NCI-H524 (cell line): Measurements from ENCODE around the gene TNS3.
"Not testable (repeated sequence)": the region's sequence is repeated elsewhere in the genome, so short reads cannot be mapped to it uniquely, and the experiment has no call there.

ENCODE experiments used
- DNase-seq, 2 experiments: peaks; one replicate each; lab custom pipeline; 2025; lab: John Stamatoyannopoulos, UW

Gene TNS3

DNA sequence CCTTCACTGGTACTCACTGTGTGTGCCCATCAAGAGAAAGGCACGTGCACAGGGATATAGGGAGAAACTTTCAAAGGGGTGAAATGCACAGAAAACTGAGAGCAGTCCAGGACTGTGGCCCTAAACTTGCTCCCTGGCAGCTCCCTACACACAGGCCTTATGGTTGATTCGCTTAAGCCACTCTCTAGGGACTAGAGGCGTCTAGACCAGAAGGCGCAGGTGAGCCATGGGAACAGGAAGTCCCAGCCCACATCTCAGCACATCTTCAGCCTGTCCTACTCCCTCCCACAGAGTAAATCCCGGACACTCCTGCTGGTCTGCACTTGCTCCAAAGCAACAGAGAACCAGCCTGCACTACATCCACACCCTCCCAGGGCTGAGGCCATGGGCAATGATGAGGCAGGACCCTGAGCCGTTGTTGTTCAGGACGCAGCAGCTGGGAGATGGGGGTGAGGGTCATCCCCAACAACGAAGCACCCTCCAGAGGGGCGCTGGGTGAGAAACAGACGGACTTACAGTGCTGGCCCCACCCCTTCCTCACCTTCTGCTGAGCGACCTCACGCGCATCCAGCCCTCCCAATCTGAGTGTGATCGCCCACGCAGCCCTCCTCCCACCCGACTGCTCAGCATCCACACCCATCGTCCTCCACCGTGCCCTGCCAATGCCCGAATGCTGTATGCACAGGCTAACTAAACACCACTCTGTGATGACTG, 109.3 kb downstream of the TNS3 start:
- DNase-seq = peak in 1 of 2 experiments; percentile 4

DNA sequence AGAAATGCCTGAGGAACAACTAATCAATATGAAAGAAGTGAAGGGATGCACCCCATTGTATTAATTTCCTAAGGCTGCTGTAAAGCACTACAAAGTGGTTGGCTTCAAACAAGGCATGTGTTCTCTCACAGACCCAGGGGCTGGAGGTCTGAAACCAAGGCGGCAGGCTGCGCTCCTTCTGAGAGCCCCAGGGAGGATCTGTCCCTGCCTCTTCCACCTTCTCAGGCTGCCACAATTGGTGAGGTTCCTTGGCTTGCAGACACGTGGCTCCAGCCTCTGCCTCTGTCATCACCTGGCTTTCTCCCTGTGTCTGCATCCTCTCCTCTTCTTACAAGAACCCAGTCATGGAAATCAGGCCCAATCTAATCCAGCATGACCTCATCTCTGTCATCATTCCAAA, 110.1 kb downstream of the TNS3 start:
- DNase-seq = no peak

DNA sequence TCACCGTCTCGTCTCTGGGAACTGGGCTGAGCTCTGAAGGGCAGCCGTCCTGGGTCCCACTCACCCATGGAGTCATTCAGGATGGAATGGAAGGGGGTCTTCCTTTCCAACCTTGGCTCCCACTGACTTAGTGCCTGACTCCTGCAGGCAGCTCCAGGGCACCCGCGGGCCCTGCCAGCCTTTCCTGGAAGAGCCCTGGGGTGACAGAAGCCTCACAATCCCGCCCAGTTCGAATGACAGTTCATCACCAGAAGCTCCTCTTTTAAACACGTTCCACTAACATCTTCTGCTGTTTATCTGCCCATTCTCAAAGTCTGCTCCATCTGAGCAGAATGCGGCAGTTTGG, 110.6 kb downstream of the TNS3 start:
- no peak for DNase-seq

DNA sequence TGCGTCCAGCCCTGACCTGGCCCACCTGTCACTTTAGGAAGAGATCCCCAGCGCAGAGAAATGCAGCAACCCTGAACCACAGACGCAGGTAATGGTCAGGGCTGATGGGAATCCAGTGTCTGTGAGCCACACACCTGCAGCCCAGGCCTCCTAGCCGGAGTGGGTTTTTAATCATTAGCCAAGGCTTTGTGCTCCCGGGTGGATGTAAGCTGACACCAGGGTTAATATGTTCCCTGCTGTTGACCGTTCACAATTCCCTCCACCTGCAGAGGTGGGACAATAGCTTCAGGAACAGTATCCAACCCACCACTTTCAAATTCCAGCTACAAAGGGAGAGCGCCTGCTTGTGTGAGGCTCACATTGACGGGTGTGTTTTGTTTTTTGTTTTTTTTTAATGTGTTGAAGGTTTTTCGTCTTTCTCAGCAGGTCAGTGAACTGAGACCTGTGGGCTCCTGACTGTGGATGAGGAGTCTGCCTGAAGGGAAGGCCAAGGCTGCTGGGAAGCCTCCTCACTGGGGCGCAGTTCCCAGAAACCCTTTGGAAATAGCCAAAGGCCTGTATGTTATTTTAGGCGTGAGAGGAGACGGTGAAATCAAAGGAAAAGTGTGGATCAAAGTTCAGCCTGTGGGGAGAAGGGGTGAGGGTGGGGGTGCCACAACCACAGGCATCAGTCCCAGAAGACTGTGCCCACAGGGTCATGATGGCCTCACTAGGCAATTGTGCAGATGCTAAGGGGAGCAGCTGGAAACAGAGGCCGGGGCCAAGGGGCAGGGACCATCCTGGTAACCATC, 111.1 kb downstream of the TNS3 start:
- DNase-seq = peak in 1 of 2 experiments; percentile 22

DNA sequence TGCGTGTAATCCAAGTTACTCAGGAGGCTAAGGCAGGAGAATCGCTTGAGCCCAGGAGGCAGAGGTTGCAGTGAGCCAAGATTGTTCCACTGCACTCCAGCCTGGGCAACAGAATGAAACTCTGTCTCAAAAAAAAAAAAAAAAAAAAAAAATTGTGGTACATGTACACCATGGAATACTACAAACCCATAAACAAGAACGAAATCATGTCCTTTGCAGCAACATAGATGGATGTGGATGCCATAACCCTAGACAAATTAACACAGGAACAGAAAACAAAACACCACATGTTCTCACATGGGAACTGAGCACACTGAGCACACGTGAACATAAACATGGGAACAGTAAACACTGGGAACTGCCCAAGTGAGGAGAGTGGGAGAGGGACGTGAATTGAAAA, 112.1 kb downstream of the TNS3 start:
- not testable (repeated sequence) for DNase-seq

DNA sequence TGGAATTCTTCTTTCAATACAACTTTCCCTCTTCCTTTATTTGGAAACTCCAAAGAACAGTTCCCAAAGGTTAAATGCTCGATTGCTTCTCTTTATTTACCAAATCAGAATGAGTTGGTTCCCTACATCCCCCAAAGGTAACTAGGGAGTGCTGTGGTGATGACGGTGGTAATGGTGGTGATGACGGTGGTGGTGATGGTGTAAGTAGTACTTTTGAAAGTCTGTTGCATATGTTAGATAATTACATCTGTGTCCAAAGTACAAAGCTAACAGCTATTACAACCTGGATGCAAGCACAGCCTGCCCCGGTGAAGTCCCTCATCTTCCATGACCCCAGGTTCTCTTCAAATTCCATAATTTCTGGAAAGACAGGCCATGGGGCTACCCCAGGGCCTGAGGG, 115.1 kb downstream of the TNS3 start:
- no peak for DNase-seq

DNA sequence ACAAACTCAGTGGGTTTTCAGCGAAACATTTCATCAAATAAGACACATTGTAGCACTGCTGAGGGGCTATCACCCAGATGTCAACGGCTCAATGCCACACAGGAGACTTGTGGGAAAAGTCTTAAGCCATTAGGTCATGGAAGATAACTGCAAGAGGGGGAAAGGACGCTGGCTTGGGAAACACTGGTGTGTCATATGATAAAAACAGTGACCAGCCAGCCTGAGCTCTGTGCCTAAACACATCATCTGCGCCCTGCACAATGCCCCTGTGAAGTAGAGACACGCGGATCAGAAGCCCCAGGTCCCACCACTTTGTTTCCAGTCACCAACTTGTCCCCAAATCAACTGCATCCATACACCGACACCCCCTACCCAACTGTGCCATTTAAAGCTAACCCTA, 116.7 kb downstream of the TNS3 start:
- DNase-seq = no peak

DNA sequence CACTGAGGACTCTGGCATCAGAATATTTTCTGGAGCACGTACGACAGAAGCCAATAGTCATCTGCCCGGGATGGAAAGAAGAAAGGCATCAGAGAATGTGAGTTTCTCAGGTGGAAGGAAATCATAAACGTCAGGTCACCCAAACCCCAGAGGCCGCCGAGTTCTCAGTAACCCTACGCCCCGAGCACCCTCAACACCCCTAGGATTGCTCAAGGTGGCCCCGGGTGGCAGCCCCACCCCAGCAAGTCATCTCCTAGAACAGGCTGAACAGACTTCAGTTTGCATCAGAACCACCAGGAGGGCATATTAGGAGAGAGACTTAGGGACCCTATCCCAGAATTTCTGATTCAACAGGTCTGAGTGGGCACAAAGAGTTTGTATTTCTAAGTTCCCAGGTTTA, 117.6 kb downstream of the TNS3 start:
- DNase-seq = no peak

DNA sequence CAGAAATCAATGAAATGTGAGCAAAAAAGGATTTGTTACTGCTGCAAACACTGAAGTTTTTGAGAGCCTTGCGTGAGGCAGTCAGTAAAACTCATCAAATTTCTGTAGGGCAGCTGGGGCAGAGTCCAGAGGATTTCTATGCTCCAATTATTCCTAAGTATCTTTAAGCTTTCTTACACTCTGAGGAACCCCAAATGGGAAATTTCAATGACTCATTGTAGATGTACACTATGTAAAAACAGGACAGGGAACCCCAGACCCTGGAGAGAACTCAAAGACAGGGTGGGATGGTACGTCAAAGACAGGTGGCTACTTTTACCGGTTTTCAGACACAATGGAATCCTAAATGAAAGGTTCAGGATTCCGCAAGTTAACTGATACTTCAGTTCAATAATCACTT, 120.2 kb downstream of the TNS3 start:
- no peak for DNase-seq

DNA sequence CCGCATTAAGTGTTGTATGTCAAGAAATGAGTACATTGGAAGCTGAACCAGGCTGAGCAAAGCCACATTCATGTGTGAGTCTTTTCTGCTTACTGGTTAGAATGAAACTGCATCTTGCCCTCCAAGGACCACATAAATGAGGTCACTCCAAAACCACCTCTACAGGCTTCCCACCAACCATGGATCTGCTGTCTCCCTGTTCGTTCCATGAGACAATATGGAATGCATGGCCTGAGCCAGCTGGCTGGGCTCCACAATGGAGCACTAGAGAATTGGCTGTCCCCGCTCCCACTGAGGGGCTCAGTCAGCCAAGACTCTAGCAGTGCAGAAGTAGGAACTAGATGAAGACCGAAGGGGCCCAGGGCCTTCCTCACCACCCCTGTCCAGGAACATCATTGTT, 120.8 kb downstream of the TNS3 start:
- no peak for DNase-seq

DNA sequence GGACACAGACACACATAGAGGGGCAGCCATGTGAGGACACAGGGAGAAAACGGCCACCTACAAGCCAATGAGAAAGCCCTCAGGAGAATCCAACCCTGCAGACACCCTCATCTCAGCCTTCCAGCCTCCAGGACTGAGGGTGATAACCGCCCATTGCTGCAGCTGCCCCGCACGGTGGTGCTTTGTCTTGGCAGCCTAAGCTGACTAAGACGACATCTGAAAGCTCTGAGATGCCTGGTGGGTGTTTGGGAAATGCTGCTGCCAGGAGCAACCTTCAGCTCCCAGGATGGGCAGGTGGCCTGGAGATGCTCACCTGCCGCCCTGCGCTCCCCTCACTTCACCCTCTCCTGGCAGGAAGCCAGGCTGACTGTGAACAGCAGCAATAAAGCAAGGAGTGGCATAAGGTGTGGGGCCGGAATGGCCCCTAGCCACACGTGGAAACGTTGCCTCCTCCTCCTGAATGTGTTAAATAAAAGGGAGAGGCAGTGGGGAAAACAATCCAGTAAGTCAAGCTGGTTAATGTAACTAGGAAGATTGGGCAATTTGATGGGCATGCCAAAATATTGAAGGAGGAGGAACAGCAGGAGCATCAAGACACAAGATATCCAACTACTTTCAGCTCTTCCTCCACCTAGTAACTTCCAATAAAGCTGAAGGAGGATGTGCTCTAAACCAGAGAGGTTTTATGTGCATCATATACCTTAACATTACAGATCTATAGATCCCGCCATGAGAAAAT, 121.5 kb downstream of the TNS3 start:
- DNase-seq = peak; percentile 53 to 66

DNA sequence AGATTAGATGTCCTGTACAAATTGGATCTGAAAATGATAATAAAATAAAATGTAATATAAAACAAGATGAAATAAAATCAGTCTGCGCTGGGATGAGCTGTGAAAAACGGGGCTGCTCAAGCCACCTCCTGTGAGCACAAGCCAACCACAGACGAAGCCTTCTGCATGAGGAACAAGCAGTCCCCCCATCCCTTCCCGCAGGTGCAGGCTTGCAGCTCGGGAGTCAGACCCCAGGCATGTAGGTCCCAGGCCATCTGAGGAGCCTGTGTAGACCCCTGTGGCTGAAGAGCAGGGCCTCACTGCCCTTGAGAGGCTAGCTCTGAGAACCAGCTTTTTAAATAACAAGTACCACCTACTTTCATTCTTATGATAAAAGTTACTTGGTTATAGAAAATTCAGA, 123.4 kb downstream of the TNS3 start:
- DNase-seq = no peak

DNA sequence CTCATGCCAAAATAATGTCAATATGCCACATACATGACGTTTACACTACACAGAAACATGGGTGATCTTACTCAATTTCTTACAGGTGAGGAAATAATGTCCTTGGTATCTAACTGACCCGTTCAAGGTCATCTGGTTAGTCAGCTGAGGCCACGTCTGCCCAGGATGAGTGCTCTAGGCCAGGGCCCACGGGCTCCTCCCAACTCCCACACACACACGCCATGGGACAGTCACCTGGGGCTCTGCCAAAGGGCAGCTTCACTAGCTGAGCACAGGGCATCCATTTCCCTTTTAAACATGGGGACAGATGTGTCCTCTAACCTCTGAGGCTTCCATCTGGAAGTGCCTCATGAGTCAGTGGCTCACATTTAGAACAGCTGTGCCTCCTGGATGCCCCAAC, 123.9 kb downstream of the TNS3 start:
- DNase-seq = peak; percentile 66 to 85

DNA sequence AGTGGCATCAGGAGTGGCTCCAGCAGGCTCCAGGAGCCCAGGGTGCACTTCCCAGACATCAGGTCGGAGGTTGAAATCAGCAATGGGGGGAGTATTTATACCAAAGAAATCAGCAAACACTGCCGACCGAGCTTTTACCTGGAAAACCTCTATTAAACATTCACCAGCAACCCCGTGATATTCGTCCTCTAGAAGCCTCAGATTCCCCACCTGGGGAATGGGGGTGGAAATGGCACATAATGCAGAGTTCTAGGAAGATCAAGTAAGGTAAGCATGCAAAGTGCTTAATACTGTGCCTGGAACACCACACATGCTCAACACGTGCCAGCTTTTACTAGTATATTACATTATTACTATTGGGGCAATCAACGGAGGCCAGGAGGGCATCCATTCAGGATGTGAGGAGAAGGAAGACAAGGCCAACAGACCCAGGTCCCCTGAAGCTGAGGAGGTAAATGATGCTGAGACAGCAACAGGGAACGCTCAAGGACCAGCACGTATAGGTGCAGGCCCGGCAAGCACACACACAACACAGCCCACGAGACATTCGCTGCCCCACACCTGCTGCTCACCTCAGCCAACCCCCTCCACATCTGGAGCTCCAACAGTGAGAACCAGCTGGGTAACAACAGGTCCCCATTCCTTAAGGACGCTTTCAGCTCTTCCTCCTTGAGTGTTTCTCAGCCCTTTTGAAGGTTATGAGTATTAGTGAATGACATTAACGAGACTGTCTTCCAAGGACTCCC, 125.5 kb downstream of the TNS3 start:
- DNase-seq = no peak

DNA sequence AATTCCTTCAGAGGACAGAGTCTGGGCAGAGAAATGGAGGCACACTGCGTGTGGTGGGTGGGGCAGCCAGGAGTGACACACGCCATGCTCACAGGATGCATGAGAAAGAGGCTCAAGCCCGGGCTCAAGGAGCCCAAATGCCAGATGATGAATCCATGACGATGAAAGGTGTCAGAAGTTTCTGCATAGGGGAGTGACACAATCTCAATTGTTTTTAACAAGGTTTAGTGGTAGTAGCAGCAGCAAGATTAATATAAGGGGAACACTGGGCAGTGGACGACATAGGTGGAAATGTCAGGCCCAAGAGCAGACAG, 126.1 kb downstream of the TNS3 start:
- DNase-seq = no peak

DNA sequence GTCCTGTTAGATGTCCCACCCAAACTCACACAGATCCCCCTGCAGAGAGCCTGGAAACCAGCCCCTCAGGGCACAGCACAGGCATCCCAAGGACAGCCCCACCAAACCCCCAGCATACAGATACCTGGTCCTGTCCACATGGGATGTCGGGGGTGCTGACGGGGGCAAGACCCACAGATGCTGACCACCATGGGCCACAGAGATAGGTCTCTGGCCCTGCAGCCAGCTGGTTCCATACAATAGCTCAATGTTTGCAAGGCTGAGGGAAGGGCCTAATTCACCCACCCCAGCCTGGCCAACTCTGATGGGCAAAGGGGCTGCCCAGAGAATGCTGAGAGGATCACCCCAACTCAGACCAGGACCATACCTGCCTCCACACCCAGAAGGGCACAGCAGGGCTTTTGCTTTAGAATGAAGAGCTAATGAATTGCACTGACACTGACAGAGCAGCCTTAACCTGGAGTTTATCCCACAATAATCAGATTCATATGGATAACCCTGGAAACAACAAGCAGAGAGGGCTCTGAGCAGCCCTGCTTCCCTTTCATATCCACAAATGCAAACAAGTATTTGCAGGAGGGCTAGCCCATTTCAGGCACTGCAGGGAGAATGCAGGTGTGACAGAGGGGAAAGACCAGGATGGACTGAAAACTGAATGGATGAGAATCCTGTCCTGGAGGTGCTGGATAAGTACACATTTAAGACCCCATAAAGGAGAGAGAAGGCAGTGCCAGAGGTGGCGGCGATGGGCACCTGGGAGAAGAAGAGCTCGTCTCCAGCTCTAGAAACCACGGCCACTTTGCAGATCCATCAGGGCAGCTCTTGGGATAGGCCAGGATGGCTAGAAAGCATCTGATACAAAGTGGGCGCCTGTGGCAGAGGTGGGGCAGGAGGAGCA, 126.7 kb downstream of the TNS3 start:
- DNase-seq = no peak

DNA sequence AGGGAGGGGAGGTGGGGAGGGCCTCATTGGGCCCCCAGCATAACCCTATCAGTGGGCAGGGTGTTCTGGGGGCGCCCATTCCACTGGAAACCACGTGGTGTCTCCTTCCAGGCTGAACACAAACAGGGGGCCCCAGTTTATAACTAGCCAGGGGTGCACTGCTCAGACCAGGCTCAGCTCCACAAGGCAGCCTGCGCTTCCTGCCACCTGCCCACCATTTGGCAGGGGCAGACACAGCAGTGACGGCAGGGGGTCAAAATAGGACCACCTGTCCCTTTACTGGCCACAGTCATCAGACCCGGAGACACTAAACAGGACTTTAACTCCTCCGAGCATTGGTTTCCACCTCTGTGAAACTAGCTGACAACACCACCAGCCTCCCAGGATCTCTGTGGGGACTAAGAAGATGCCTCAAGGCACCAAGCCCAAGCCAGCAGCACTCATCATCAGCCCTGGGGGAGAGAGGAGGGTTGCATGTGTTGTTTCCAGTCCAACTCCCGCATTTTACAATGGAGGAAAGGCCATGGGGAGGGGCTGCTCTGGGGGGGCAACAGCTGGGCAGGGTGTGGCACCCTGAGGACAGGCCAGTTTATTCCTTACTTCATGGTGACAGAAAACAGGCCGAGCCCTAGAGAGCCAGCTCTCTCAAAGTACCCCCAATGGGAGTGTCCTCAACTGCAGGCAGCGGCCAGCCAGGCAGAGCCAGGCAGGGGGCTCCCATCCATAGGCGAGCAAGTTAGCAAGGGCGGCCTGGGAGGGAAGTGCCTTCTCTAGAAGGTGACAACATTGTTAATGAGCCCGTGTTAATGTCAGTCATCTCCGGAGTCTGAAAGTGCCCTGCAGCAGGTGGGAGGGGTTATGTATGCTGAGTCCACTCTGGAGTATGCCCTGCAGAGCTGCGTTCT, 127.6 kb downstream of the TNS3 start:
- peak in 1 of 2 experiments; percentile 9 for DNase-seq

DNA sequence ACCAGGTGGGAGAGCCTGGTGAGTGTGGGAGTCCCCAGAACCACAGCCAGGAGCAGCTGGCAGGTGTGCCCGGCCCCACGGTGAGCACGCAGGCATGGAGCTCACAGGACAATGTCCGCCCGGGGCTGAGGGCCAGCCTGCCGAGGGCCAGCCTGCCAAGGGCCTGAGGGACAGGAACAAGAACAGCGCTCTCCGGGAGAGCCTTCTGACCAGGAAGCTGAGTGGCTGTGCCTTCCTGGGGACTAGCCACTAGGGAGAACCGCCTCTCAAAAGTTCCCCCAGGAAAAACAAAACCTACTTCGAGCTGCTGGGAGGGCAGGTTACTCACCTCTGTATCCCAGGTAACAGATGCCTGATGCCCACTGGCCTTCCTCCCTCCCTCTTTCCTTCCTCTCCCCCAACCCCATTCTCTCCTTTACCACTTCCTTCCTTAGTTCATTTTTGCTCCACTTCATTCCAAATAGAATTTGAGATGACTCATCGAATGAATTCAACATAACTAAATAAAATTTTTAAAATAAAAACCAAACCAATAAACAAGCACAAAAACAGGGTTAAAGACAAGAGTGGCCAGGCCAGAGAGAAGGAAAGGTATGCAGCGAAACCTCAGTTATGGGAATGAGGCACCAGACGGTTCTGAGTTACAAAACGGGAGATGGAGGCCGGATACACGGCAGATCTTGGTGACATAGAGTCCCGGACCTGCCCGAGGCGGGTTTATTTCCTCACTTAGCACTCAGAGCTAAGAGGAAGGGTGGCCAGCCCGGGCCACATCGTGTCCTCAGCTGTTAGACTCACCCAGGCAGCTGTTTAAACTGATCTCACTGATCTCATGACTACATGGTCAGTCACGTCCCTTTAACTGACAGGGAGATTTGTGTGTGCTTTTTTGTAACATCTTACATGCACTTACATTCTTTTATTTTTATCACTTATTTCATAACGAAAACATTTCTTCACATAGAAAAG, 128.5 kb downstream of the TNS3 start:
- DNase-seq = no peak

DNA sequence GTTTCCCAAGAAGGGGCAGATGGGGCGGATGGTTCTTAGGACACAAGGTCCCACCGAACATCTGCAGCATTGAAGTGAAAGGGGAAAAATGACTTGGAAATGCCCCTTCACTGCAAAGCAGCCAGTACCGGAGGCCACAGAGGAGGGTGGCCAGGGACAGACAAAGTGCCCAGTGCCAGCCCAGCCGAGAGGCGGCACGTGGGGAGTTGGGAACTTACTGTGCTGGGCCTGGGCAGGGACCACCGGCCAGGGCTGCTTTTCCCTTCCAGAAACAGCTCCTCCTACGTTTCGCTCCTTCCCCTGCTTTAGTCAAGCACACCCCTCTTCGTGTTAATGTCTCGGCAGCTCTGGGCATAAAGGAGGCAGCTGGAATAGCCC, 129.2 kb downstream of the TNS3 start:
- DNase-seq = no peak
